Right renal cortex interstitium (tissue), 3 donors: Measurements from ENCODE around the gene FAM20C. TPM values are rescaled to one million over a fixed set of nuclear protein-coding genes. Genes with fewer than 3 reads are reported as not detected.
"Not testable (repeated sequence)": the region's sequence is repeated elsewhere in the genome, so short reads cannot be mapped to it uniquely, and the experiment has no call there.

ENCODE experiments used
- DNase-seq, 3 donors: peaks; one replicate each; pipeline ENCODE4 v3.0.0-alpha.2; 2013; ENCODE audit warnings: low read depth in 3 of 3, low spot score in 2 of 3
- polyA plus RNA-seq, 3 donors: library from polyadenylated mRNA; unstranded; fragments of 120-200 nt; gene quantifications; one replicate each; pipeline ENCODE4 v1.2.1, GENCODE V29; 2013; ENCODE audit not compliant: insufficient read length in 3 of 3

FAM20C gene
- polyA plus RNA-seq, 3 donors, result 53.8 to 75.4 (median 59.7) TPM

- no peak for DNase-seq
Observed at GRCh38 chr7:171364-171904, 20.9 kb upstream of the FAM20C start.

- no peak for DNase-seq
Observed at GRCh38 chr7:171912-172515, 20.4 kb upstream of the FAM20C start.

- no peak for DNase-seq
Observed at GRCh38 chr7:173209-173918, 19.0 kb upstream of the FAM20C start.

DNA sequence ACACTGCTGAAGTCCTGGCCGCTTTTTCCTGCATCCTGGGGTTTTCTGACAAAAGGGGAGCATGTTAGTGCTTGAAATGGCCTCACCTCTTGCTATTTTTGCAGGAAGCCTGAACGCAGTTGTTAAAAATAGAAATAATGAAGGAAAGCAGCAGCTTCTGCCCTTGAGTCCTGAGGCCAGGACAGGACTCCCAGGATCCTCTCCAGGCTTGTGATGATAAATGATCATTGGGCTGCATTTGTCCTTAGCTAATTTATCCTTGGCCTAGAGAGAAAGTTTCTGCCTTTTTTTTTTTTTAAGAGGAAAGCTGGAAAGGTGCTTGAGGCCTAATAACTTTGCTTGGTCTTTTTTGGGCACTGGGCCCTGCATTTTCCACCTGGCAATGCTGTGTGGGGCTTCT is 17.7 kb upstream of the FAM20C start:
- no peak for DNase-seq

DNA sequence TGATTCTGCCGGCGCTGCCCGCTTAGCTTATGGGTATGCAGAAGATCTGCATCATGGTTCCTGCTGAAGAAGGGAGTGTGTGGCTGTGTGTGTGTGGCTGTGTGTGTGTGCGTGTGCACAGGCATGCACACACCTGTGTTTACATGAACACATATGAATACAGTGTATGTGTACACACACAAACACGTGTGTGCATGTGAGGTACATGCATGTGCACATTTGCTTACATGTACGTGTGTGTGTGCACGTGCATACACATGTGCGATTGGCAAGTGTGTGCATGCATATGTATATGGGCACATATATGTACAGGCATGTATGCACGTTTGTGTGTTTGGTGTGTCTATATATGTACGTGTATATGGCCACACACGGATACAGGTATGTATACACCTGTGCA is 16.4 kb upstream of the FAM20C start:
- no peak for DNase-seq

DNA sequence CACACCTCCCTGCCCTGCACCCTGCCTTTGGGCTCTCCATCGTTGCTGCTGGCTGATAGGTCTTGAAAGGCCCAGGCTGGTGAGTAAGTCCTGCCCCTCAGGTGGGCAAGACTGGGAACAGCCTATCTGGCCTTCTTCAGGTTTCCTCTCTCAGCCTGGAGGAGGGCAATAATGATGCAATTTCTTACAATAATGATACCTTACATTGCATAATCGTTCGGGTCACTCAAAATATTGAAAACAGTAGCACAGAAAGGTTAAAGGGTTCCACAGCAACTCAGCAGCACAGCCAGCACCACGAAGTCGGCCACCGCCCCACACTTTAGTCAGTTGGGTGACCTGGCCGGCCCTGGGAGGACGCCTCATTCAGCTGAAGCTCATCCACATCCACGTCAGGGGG is 16.0 kb upstream of the FAM20C start:
- DNase-seq, result no peak

GRCh38 chr7:176786-177459 is 15.4 kb upstream of the FAM20C start:
- DNase-seq, result no peak

DNA sequence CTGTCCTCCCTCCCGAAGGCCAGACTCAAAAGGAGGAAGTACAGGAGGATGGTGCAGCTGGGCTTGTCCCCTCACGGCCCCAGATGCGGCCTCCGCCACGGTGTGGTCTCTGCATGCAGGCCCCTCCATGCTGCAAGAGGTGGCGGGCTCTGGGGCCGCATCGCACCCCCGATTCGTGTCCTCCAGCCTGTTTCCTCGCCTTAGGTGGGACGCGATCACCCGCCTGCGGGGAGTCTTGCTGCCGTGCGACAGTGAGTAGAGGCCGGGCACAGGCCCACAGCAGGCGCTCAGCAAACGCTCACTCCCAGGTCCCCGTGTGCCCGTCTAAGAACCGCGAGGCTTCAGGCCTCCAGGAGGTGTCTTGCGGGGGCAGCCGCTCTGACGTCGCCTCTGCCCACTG is 13.9 kb upstream of the FAM20C start:
- DNase-seq, result no peak

DNA sequence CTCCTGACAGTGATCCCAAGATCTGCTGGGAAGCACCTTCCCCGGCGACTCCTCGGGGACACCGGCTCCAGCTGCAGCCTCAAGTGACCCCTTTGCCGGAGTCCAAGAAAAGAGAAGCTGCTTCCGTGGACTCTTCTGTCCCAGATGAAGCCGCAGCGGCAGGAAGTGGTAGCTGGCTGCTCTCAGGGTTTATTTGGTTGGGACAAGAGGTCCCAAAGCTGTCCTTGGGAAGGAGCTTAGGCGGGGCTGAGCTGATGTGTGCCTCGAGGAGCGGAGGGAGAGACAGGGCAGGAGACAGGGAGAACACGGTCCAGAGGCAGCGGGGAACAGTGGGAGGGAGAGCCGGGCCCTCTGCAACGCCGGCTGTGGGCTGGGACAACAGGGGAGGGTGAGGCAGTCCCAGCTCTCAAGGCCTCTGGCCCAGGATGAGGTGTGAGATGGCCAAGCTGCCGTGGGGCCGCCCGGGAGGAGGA is 13.1 kb upstream of the FAM20C start:
- no peak for DNase-seq

DNA sequence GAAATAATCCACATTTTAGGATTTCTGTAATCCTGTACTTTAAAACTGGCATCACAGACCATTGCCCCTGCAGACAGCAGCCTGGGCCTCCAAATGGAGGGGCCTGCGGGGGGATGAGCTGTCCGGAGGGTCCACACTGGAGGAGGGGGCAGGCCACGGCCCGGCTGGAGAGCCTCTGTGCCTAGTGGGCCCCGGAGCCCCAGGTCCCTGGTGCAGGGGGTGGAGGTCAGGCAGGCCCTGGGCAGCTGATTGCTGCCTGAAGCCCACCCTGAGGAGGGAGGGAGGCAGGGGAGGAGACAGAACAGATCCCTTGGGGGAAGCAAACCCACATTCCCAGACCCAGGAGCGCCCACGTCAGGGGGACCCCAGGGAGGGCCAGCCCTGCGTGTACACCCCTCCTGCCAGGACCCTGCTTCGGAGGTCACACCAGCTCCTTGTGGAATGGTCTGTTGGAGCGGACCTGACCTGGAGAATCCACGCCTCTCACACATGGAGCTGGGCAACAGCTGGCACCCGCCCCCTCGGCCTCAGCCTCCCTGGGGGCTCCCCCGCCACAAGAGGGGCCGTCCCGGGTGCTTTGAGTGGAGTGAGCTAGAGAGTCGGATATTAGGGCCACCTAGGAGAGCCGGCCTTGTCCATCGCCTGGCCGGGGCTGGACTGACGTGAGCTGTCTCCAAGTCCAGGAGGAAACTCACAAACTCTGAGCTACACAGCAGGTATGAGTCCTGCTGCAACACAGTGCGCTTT is 12.2 kb upstream of the FAM20C start:
- no peak for DNase-seq

- no peak for DNase-seq
Observed at GRCh38 chr7:181738-182137, 10.6 kb upstream of the FAM20C start.

GRCh38 chr7:182502-182901 is 9.9 kb upstream of the FAM20C start:
- DNase-seq, result not testable (repeated sequence)

DNA sequence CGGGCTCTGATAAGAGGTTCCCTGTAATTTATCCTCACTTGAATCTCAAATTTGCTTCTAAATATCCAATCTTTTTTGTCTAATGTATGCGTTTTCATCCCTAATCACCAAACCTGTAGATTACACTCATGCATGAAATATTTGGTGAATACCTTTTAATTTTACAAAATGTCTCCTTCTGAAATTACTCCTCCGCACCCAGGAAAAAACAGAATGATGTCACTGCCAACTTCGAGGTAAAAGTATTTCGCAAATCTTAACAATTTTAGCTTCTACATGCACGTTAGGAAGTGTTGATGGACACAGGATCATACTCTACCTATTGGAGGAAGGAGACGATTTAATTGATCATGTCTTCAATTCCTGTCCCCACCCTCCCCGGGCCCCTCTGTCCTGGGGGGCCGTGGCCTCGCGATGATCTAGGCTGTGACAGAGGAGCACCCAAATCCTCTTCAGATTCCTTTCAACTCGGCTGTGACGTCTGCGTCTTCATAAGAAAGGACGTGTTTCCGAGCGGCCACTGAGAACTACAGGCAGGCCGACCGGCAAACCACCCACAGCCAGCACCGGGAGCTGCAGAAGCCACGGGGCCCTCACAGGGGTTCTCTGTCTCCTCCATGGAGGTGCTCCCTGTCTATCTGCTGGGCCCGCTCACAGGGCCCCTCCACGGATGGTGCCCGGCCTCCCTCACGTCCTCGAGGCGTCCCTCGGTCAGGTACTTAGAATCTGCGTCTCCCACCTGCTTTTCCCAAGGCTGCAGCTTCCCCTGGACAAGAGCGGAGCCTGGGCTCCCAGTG is 8.7 kb upstream of the FAM20C start:
- DNase-seq, result no peak

DNA sequence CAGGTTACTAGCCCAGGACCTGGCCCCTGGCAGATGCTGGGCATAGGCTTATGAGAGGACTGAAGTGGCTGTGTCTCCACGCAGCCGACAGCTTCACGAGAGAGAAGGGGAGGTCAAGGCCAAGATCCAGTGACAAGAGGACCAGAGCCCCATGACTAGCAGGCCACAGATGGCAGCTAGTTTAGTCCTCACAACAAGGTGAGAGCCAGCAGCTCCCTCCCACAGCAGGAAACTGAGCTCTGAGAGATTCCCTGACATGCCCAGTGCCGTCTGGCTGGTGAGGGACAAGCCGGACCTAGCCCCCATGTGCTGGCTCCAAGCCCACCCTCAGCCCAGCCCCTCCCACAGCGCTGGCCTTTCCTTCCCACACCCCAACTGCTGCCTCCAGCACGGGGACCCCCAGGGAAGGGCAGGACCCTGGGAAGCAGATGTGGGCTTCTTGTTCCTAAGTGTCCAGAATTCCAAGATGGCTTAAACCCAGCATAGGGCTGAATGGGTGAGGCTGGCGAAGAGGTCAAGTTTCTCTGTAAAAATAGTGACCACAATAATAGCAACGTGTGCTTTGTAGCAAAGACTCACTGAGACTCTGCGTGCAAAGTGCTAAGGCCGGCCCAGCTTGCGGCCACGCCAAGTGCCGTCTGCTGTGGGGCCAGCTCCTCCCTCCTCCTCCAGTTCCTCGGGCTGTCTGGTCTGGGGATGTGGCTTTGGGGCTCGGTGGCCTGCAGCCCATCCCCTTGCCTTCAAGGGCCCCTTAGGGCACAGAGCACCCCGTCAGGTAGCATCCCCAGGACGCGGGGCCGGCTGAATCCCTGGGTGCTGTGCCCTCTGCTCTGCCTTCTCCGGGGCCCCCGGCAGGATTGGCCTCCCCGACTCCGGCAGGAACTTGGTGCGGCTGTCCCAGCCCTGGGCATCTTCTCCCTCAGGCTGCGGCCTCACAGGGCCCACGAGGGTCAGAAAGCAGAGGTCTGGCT is 7.8 kb upstream of the FAM20C start:
- DNase-seq, result no peak

- DNase-seq, result no peak
Observed at GRCh38 chr7:186516-187113, 5.8 kb upstream of the FAM20C start.

GRCh38 chr7:187227-187927 is 5.0 kb upstream of the FAM20C start:
- DNase-seq, result no peak

DNA sequence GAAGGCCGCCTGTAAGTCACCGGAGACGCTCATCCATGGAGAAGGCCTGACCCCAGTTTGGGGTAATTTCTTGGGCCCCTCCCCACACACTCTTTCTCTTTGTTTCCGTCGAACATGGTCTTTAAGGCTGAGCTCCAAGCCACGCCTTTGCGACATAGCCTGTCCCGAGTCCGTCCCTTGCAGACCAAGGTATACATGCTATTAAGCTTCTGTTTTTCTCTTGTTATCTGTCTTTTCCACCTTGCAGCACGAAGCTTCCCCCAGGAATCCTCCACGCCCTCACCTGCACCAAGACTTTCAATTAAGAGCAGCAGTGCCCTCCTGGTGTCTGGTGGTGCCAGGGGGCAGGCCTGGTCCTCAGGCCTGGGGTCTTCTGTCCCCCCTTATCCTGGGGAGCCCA is 4.2 kb upstream of the FAM20C start:
- DNase-seq, result no peak
